ENCODE data around the gene IFNA2. TPM values are rescaled to one million over a fixed set of nuclear protein-coding genes. Genes with fewer than 3 reads are reported as not detected.

IFNA2 gene
- total and polyA plus RNA-seq, 2 experiments from 2014 or later, result not detected

- no peak for TF ChIP-seq REST (IDR thresholded peaks at IDR 0.05; ENCODE audit: unreplicated experiment)
- TF ChIP-seq POLR2AphosphoS5 (IDR thresholded peaks at IDR 0.05; ENCODE audit: low read depth), result no peak
- TF ChIP-seq JUNB (IDR thresholded peaks at IDR 0.05; ENCODE audit: unreplicated experiment), result no peak
- no peak for TF ChIP-seq STAT1 (IDR thresholded peaks at IDR 0.05; ENCODE audit: unreplicated experiment)
- TF ChIP-seq CTCF (conservative IDR thresholded peaks at IDR 0.05; ENCODE audit: low read depth in 2 of 2), result no peak
- no peak for TF ChIP-seq ZNF114 (CRISPR knock-in tag; IDR thresholded peaks at IDR 0.05)
Observed at GRCh38 chr9:21399956-21400355, 14.8 kb upstream of the IFNA2 start (continued).

GRCh38 chr9:21398955-21399489, 13.8 kb upstream of the IFNA2 start:
- H3K9me3 Mint-ChIP-seq, result no peaks in the 10 kb centered on the region
- H3K27me3 ChIP-seq (ENCODE audit: insufficient read depth), result peaks cover 62% of the 10 kb centered on the region

More at GRCh38 chr9:21398955-21399489, 13.8 kb upstream of the IFNA2 start:
- H2AFZ ChIP-seq, result no peak overlapping the region
- H3K27ac ChIP-seq (ENCODE audit: low read depth), result no peak overlapping the region
- H3K27ac Mint-ChIP-seq, result no peak overlapping the region
- peaks cover 19% of the 10 kb centered on the region for H3K4me1 Mint-ChIP-seq
- H3K4me2 ChIP-seq, result no peak overlapping the region
- peaks cover 17% of the 10 kb centered on the region for H3K27me3 Mint-ChIP-seq (ENCODE audit: insufficient read depth, low read depth, poor library complexity)
- H4K20me1 ChIP-seq (replicated peaks; ENCODE audit: insufficient read depth), result no peaks in the 10 kb centered on the region
- H3K4me3 ChIP-seq, result no peak overlapping the region
- no peaks in the 10 kb centered on the region for H3K36me3 Mint-ChIP-seq (ENCODE audit: low read depth)
- DNase-seq (ENCODE audit: low spot score), result no peak
- ATAC-seq, result no peak
- no peak overlapping the region for H3K4me3 Mint-ChIP-seq
- no peaks in the 10 kb centered on the region; the same call in 1 of the 2 replicates for H3F3A ChIP-seq (replicated peaks; ENCODE audit: low read depth)
- TF ChIP-seq CREB1 (CRISPR knock-in tag; IDR thresholded peaks at IDR 0.05; ENCODE audit: low read depth), result no peak
- TF ChIP-seq ZNF331 (CRISPR knock-in tag; IDR thresholded peaks at IDR 0.05; ENCODE audit: low read depth), result no peak
- no peak for TF ChIP-seq POLR2AphosphoS5 (IDR thresholded peaks at IDR 0.05; ENCODE audit: low read depth)
- no peak for TF ChIP-seq JUNB (IDR thresholded peaks at IDR 0.05; ENCODE audit: unreplicated experiment)
- TF ChIP-seq ZNF462 (CRISPR knock-in tag; IDR thresholded peaks at IDR 0.05), result no peak
- H3K79me2 ChIP-seq (replicated peaks; ENCODE audit: insufficient read depth), result no peaks in the 10 kb centered on the region
- H3K9me2 ChIP-seq (ENCODE audit: insufficient read depth), result no peaks in the 10 kb centered on the region
- H3K4me1 ChIP-seq (ENCODE audit: insufficient read depth), result peaks cover 4% of the 10 kb centered on the region; the same call in 1 of the 2 replicates
- H3K36me3 ChIP-seq (ENCODE audit: insufficient read depth), result no peaks in the 10 kb centered on the region
